SKM-1 treated with dmso at 0.1 percent for 144 hours (cell line): ENCODE results near the gene METAP1.
"Not testable (repeated sequence)": the region's sequence is repeated elsewhere in the genome, so short reads cannot be mapped to it uniquely, and the experiment has no call there.

Source experiments
- DNase-seq: peaks from one replicate; lab custom pipeline; 2025; ENCODE audit not compliant: unreplicated experiment; lab: John Stamatoyannopoulos, UW

The METAP1 gene

GRCh38 chr4:98995183-98996055, at the start of gene METAP1:
Gene METAP1 (plus strand): TSS chr4:98995721. CDS start chr4:98995754, 33 bp downstream.
- peak; percentile 97 for DNase-seq

- no peak for DNase-seq
Observed at GRCh38 chr4:98946359-98946758, 49.2 kb upstream of the METAP1 start.

GRCh38 chr4:98950925-98951324, 44.6 kb upstream of the METAP1 start:
- DNase-seq, result no peak

- DNase-seq, result no peak
Observed at GRCh38 chr4:98951710-98952109, 43.8 kb upstream of the METAP1 start.

- DNase-seq, result no peak
Observed at GRCh38 chr4:98955229-98955628, 40.3 kb upstream of the METAP1 start.

GRCh38 chr4:98958065-98958464, 37.5 kb upstream of the METAP1 start:
- DNase-seq, result no peak

GRCh38 chr4:98959411-98959810, 36.1 kb upstream of the METAP1 start:
- no peak for DNase-seq

DNA sequence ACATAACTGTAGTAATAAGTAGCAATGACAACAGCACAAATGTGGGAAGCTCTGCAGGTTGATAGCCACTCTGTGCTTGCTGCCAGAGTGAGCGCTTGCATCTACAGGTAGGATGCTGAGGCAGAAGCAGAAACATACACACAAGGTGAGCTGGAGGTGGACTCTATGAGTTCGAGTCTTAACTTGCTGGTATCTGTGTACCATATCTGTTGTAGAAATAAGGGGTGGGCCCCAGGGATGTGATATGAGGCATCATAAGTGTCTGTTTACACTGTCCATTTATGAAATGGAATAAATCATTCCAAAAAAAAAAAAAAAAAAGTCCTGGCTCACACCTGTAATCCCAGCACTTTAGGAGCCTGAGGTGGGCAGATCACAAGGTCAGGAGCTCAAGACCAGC, 33.8 kb upstream of the METAP1 start:
- DNase-seq, result no peak

DNA sequence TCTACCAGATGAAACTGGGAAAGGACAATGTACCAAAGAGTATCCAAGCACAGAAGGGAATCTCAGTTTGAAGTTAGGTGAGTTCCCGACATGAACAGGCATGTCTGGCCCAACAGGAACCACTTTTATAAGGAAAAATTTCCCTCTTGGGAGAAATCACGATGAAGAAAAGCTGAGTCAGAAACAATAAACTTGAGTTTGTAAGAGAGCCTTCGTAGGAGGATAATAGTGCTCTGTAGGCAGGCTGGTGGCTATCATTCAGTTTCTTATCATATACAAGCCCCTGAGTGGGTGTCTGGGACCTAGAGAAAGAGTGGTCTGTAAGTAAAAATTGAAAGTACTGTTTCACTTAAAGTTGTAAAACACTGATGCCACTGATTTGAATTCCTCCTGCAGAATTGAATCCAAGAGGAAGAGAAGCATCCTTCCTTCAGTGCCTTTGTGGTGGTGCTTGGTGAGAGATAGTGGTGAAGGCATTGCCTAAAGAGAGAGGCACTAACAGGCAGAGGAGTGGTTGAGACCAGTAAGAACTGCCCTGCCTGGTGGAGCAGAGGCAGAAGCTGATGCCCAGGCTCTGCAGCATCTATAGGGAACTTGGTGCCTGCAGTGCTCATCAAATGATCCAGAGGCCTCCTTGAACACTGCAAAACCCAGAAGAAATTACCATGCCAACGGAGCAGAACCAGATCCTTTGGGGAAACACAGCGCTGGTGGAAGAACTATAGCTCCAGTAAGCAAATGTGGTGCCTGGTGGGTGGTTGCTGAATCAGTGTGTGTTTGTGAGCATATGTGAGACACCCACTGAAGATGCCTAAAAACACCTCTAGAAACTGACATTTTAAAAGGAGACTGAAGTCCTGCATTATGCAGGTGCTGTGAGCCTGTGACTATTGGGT, 31.7 kb upstream of the METAP1 start:
- DNase-seq, result no peak

GRCh38 chr4:98966926-98967325, 28.6 kb upstream of the METAP1 start:
- no peak for DNase-seq

- no peak for DNase-seq
Observed at GRCh38 chr4:98967786-98968329, 27.7 kb upstream of the METAP1 start.

DNA sequence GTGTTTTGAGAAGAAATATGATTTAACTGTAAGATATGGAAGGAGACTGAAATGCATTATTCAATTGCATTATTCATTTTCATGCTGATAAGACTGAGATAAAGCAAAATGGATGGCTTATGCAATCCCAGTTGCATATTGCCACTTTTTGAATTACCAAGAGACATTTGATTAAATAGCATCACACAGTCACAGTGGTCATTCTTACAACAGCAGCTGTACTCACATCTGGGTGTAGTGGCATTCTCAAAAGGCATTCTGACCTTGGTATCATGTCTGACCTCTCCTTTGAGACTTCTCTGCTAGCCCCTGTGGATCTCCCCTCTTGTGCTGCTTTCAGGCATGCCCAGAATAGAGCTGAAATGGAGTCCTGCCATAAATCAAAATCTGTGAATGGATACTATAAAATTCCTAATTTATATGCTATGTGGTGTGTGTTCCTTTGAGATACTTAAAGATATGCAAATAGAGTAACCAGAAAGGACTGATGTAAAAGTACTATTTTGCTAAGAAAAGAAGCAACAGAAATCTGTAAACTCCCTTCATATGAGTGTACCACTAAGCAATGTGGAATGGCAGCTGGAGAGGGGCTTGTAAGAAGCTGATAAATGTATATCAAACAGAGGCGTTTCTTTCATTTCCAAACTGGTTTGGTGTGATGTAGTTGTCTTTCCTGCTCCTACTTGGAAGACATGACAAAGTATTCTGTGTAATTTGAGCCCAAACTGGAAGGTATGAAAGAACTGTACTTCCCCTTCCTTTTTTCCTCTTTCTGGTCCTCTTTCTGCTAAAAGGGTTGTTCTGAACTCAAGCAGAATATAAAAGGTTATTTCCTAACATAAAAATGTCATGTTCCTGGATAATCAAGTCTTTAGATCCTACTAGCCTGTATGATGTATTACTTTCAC, 25.4 kb upstream of the METAP1 start:
- peak; percentile 47 for DNase-seq

GRCh38 chr4:98976716-98977115, 18.8 kb upstream of the METAP1 start:
- DNase-seq, result no peak

DNA sequence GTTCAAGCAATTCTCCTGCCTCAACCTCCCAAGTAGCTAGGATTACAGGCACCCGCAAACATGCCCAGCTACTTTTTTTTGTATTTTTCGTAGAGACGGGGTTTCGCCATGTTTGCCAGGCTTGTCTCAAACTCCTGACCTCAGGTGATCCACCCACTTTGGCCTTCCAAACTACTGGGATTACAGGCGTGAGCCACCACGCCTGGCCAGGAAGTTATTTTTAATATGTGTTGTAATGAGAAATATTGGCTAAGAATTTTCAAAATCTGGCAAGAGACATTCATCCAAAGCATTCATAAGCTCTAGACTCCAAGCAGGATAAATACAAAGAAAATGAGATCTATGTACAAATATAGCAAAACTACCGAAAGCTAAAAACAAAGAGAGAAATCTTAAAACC, 18.0 kb upstream of the METAP1 start:
- DNase-seq, result no peak

DNA sequence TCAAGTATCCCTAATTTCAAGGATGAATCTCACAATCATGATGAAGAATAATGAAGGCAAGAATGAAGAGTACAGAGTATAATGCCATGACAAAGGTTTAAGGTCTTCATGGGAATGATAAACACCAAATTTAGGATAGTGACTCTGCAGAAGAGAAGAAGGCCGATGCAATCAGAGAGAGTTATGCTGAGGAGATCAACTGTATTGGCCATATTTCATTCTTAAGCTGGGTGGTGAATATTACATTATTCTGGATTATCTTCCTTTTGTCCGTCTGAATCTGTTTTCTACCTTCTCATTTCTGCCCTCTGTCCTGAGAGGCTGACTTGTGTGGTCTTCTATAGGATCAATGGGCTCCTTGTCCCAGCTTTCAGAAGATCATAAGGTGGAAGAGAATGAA, 7.8 kb upstream of the METAP1 start:
- no peak for DNase-seq

- DNase-seq, result not testable (repeated sequence)
Observed at GRCh38 chr4:98992835-98993234, 2.7 kb upstream of the METAP1 start.

DNA sequence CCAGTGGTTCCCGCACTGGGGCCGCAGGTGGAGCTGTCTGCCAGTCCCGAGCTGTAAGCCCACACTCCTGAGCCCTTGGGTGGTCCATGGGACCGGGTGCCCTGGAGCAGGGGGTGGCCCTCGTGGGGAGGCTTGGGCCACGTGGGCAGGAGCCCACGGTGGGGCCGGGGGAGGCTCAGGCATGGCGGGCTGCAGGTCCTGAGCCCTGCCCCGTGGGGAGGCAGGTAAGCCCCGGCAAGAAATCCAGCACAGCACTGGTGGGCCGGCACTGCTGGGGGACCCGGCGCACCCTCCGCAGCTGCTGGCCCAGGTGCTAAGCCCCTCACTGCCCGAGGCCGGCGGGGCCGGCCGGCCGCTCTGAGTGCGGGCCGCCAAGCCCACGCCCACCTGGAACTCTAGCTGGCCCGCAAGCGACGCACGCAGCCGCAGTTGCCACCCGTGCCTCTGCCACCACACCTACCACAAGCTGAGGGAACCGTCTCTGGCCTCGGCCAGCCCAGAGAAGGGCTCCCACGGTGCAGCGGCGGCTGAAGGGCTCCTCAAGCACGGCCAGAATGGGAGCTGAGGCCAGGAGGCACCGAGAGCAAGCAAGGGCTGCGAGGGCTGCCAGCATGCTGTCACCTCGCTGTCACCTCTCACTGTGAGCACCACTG, 2.0 kb upstream of the METAP1 start:
- no peak for DNase-seq

DNA sequence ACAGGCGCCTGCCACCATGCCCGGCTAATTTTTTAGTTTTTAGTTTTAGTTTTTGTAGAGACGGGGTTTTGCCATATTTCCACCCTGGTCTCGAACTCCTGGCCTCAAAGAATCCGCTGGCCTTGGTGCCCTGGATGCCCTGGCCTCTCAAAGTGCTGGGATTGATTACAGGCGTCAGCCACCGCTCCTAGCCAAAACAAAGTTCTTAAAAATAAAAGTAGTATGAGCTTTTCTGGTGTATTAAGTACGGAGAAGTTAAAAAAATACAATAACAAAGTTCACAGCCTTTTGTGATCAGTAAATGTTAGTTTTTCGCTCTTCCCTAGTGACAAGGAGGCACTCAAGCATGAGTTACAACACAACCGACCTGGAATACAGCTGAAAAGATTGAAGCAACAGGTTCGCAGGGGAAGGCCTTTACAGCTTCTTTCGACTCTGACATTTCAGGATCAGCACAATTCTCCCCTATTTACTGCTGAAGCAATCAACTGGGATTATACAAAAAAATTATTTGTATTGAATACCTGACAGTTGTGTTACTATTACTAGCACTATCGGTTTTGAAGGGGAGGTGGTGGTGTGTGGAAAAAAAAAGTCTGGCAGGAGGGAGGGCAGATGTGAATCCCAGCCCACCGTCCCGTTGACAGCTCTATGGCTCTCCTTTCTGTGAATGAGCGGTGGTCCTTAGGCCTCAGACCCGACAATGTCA, 893 bp upstream of the METAP1 start:
- no peak for DNase-seq

DNA sequence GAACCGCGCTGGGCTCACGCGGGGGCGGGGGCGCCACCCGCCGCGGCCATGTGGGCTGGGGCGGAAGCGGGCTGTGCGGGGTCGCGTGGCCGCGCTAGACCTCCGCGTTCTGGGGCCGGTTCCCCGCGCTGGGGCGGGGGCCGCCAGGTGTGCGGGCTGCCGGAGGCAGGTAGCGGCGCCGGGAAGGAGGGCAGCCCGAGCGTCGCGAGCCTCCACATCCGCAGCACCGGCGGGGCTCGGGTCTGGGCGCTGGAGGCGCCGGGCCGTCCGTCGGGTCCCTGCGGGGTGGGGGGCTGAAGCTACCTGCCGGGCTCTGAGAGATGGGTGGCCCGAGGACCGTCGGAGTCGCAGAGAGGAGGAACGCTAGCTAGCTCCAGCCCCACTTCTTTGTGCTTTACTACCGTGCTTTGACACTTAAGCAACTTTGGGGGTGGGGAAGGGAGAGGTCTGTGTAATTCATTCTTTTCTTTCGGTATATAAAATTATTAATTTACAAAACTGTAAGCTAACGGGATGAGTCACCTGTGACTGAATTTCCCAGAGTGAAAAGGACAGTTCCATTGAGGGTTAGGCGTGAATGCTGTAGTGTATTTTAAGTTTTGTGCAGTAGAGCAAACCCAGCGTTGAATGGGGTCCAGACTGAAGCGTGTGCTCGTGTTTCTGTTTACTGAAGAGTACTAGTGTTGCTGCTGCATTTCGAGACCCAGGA, 689 bp downstream of the METAP1 start:
- no peak for DNase-seq
